PC-9 (cell line): ENCODE results near the gene CABP7. TPM values are rescaled to one million over a fixed set of nuclear protein-coding genes. Genes with fewer than 3 reads are reported as not detected.

ENCODE experiments used
- BruUV-seq: library from RNA; stranded (reverse); fragments of 400-500 nt; replicated peaks from 2 replicates; lab custom pipeline; 2021; lab: Mats Ljungman, UMichigan
- CTCF ChIA-PET: fragments of 300-600 bp; sonication (Branson Sonifier 250); formaldehyde crosslinking; loops from one replicate; lab custom pipeline; 2022; ENCODE audit warnings: antibody characterized with exemption; lab: Charles Lee
- POLR2A ChIA-PET: fragments of 300-600 bp; sonication (Branson Sonifier 250); formaldehyde crosslinking; loops from one replicate; lab custom pipeline; 2022; ENCODE audit warnings: antibody characterized with exemption; ENCODE audit not compliant: unreplicated experiment; lab: Charles Lee
- DNase-seq, 2 experiments: peaks; one replicate each; pipeline versions ENCODE4 v3.0.0 to v3.0.0-alpha.2; 2015 to 2022; ENCODE audit warnings: mixed read lengths in 1 of 2
- H2AFZ ChIP-seq: fragments of 200-600 bp; sonication (generic); 2 replicates; pipeline ENCODE4 v1.8.1; 2017; ENCODE audit warnings: antibody characterized with exemption
- H3F3A ChIP-seq: fragments of 200-600 bp; sonication (generic); 2 replicates; pipeline ENCODE4 v1.8.1; 2017; ENCODE audit warnings: antibody characterized with exemption, mild to moderate bottlenecking, low read depth; ENCODE audit not compliant: insufficient read depth
- H3K27ac ChIP-seq: fragments of 200-600 bp; sonication (generic); 2 replicates; pipeline ENCODE4 v1.6.1; 2016; ENCODE audit warnings: mixed run types
- H3K27me3 ChIP-seq: fragments of 200-600 bp; sonication (generic); 2 replicates; pipeline ENCODE4 v1.6.1; 2016; ENCODE audit warnings: low read depth, mixed run types; ENCODE audit not compliant: insufficient read depth
- H3K36me3 ChIP-seq: fragments of 200-600 bp; sonication (generic); 2 replicates; pipeline ENCODE4 v1.6.1; 2016; ENCODE audit warnings: low read depth, mixed run types
- H3K4me1 ChIP-seq: fragments of 200-600 bp; sonication (generic); replicated peaks from 2 replicates; pipeline ENCODE4 v1.6.1; 2016; ENCODE audit warnings: mixed run types; ENCODE audit not compliant: insufficient read depth
- H3K4me2 ChIP-seq: fragments of 200-600 bp; sonication (generic); 2 replicates; pipeline ENCODE4 v1.6.1; 2017; ENCODE audit warnings: mixed run types
- H3K4me3 ChIP-seq: fragments of 200-600 bp; sonication (generic); 2 replicates; pipeline ENCODE4 v1.6.1; 2016; ENCODE audit warnings: mixed run types
- H3K79me2 ChIP-seq: fragments of 200-600 bp; sonication (generic); 2 replicates; pipeline ENCODE4 v1.6.1; 2017; ENCODE audit warnings: low read depth, mixed run types
- H3K9me2 ChIP-seq: fragments of 200-600 bp; sonication (generic); 2 replicates; pipeline ENCODE4 v1.8.1; 2017; ENCODE audit warnings: mild to moderate bottlenecking; ENCODE audit not compliant: insufficient read depth
- H3K9me3 ChIP-seq: fragments of 200-600 bp; sonication (generic); 2 replicates; pipeline ENCODE4 v1.8.1; 2016; ENCODE audit warnings: low read depth; ENCODE audit not compliant: insufficient read depth
- H4K20me1 ChIP-seq: fragments of 200-600 bp; sonication (generic); 2 replicates; pipeline ENCODE4 v1.8.1; 2017; ENCODE audit not compliant: insufficient read depth
- EZH2 ChIP-seq: fragments of 200-600 bp; sonication (generic); IDR thresholded peaks from 2 replicates; pipeline ENCODE4 v1.8.0; 2017; ENCODE audit warnings: antibody characterized with exemption, low read depth
- intact Hi-C: fragments of 100-400 bp; cut with micrococcal nuclease; formaldehyde crosslinking; loops from one replicate; pipeline ENCODE4 v1.10.0; 2022; ENCODE audit not compliant: unreplicated experiment
- total RNA-seq: library from RNA; stranded (reverse); gene quantifications from 2 replicates; pipeline ENCODE4 v1.2.3, GENCODE V29; 2021
- TF ChIP-seq, protein P1 (sequence below): fragments of 200-600 bp; sonication (generic); conservative IDR thresholded peaks from 2 replicates; pipeline ENCODE4 v1.6.1; 2017; ENCODE audit warnings: mixed run types, antibody characterized with exemption, mild to moderate bottlenecking, moderate library complexity

The CABP7 gene
- total RNA-seq, 1 experiment from 2014 or later, result 0.11 TPM

DNA sequence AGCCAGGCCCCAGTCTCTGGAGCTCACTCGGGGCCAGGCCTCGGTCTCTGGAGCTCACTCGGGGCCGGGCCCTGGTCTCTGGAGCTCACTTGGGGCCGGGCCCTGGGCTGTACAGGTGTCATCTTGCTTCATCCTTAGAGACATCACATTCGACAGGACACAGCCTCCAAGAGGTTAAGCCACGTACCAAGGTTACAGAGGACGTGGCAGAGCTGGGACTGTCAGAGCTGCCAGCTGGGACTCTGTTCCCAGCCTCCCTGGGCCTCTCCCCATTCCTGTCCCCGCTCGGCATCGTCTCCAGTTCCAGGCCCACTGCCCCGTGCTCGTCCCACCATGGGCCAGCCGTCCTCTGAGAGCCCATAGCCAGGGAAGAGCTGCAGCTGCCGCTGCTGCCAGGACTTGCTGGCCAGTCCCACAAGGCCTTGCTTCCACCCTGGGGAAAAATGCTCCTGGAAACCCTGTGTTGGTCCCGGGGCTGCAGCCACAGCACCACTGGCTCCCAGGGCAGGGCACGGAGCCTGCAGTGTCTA, 19.6 kb downstream of the CABP7 start:
- Histone ChIP-seq H3K79me2 (no peaks in the 10 kb centered on the region), H3K27me3 (no peaks in the 10 kb centered on the region), H3K9me3 (no peaks in the 10 kb centered on the region), H4K20me1 (no peaks in the 10 kb centered on the region), H3K9me2 (no peaks in the 10 kb centered on the region), H2AFZ (no peak overlapping the region), H3K4me1 (no peaks in the 10 kb centered on the region), H3F3A (no peaks in the 10 kb centered on the region), H3K4me3 (no peak overlapping the region), H3K4me2 (no peak overlapping the region), H3K36me3 (no peaks in the 10 kb centered on the region), H3K27ac (no peak overlapping the region)
- CTCF ChIA-PET, result no interaction called here
- no peak for DNase-seq
- intact Hi-C loops, result no loop called here
- no peak for TF ChIP-seq EZH2
- TF ChIP-seq, protein P1, sequence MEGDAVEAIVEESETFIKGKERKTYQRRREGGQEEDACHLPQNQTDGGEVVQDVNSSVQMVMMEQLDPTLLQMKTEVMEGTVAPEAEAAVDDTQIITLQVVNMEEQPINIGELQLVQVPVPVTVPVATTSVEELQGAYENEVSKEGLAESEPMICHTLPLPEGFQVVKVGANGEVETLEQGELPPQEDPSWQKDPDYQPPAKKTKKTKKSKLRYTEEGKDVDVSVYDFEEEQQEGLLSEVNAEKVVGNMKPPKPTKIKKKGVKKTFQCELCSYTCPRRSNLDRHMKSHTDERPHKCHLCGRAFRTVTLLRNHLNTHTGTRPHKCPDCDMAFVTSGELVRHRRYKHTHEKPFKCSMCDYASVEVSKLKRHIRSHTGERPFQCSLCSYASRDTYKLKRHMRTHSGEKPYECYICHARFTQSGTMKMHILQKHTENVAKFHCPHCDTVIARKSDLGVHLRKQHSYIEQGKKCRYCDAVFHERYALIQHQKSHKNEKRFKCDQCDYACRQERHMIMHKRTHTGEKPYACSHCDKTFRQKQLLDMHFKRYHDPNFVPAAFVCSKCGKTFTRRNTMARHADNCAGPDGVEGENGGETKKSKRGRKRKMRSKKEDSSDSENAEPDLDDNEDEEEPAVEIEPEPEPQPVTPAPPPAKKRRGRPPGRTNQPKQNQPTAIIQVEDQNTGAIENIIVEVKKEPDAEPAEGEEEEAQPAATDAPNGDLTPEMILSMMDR, result no peak
- no TSS peak for BruUV-seq
- POLR2A ChIA-PET, result no interaction called here

DNA sequence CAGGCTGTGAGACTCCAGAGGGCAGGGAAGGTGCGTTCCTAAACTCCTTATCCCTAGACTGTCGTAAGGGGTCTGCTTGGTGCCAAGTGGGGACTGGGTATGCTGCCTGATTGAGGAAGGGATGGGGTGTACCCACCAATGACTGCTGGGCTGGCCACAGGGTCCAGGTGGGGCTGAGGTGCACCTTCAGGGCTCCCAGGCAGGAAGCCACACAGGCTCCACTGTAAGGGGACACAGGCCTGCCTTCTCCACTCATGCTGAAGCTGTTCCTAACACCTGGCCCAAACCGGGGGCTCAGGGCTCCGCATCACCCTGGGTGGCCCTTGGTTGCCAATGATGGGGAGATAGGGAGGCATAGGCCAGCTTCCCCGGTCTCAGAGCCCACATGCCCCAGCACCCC, 20.4 kb downstream of the CABP7 start:
- Histone ChIP-seq H3F3A (no peaks in the 10 kb centered on the region), H2AFZ (no peak overlapping the region), H3K4me2 (no peak overlapping the region), H3K9me3 (no peaks in the 10 kb centered on the region), H3K27ac (no peak overlapping the region), H4K20me1 (no peaks in the 10 kb centered on the region), H3K27me3 (no peaks in the 10 kb centered on the region), H3K4me1 (no peaks in the 10 kb centered on the region), H3K9me2 (no peaks in the 10 kb centered on the region), H3K4me3 (no peak overlapping the region), H3K36me3 (no peaks in the 10 kb centered on the region), H3K79me2 (no peaks in the 10 kb centered on the region)
- ChIA-PET POLR2A (no interaction called here), CTCF (no interaction called here)
- no peak for DNase-seq
- no TSS peak for BruUV-seq
- intact Hi-C loops, result no loop called here
- TF ChIP-seq EZH2, result no peak
- TF ChIP-seq, protein P1, result no peak

DNA sequence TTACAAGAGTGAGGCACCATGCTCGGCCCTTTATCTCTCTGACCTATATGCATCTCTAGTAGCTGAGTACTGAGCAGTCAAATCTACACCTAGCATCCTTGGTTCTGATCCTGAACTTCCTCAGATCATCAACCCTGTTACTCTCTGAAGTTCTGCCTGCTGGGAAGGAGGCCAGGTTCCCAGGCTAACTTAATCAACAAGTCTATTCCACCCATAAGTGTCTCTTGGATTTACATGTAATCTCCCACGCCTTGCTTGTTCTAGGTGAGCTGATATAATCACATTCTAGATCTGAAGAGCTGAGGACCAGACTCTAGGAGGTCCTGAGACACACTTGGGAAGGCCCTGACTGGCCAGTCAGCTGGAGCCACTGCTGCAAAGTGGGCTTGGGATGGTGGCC, 22.1 kb downstream of the CABP7 start:
- BruUV-seq, result no TSS peak
- intact Hi-C loops, result no loop called here

More for the DNA sequence above, 22.1 kb downstream of the CABP7 start:
- Histone ChIP-seq H3K79me2 (no peaks in the 10 kb centered on the region), H3K4me1 (no peaks in the 10 kb centered on the region), H3K36me3 (no peaks in the 10 kb centered on the region), H2AFZ (no peak overlapping the region), H3K27ac (no peak overlapping the region), H3K4me2 (no peak overlapping the region), H3K9me3 (no peaks in the 10 kb centered on the region), H3K27me3 (no peaks in the 10 kb centered on the region), H3K4me3 (no peak overlapping the region), H4K20me1 (no peaks in the 10 kb centered on the region), H3F3A (no peaks in the 10 kb centered on the region), H3K9me2 (no peaks in the 10 kb centered on the region)
- no peak for DNase-seq
- ChIA-PET CTCF (no interaction called here), POLR2A (no interaction called here)
- TF ChIP-seq, protein P1, result no peak
- TF ChIP-seq EZH2, result no peak
